ENCODE data around the gene TTC31. TPM values are rescaled to one million over a fixed set of nuclear protein-coding genes. Genes with fewer than 3 reads are reported as not detected.

Gene TTC31
- total RNA-seq, 2 donors from 2014 or later = 27.2 to 32.4 TPM

Other genes starting within 250 kb of the TTC31 start
- gene SLC4A5, start 139.7 kb upstream of the TTC31 start, total RNA-seq = 1 to 10 TPM; 2.2 to 4.4 TPM
- gene DCTN1, start 102.8 kb upstream of the TTC31 start, total RNA-seq = 100 to 1,000 TPM in 1 of 2 donors, 10 to 100 TPM in 1; 84.0 to 108 TPM
- gene C2orf81, start 61.5 kb upstream of the TTC31 start, total RNA-seq = 1 to 10 TPM; 2.3 to 9.7 TPM
- 100 to 1,000 TPM in 1 of 2 donors, 10 to 100 TPM in 1; 85.8 to 194 TPM for gene WDR54, start 61.4 kb upstream of the TTC31 start, total RNA-seq
- 1 to 10 TPM; 1.2 to 3.1 TPM for gene RTKN, start 41.1 kb upstream of the TTC31 start, total RNA-seq
- 10 to 100 TPM; 27.8 to 37.9 TPM for gene INO80B, start 28.0 kb upstream of the TTC31 start, total RNA-seq
- 10 to 100 TPM; 34.1 to 48.5 TPM for gene WBP1, start 24.6 kb upstream of the TTC31 start, total RNA-seq
- gene MOGS, start 17.7 kb upstream of the TTC31 start, total RNA-seq = 10 to 100 TPM; 68.3 to 70.9 TPM
- gene MRPL53, start 10.4 kb upstream of the TTC31 start, total RNA-seq = 10 to 100 TPM; 83.8 to 91.2 TPM
- 10 to 100 TPM; 25.4 to 26.3 TPM for gene CCDC142, start 83 bp upstream of the TTC31 start, total RNA-seq
- 1 to 10 TPM in 1 of 2 donors, under 1 TPM in 1; 0.39 to 1.3 TPM for gene LBX2, start 16.5 kb downstream of the TTC31 start, total RNA-seq
- gene PCGF1, start 24.6 kb downstream of the TTC31 start, total RNA-seq = 10 to 100 TPM; 22.0 to 32.8 TPM
- 1 to 10 TPM in 1 of 2 donors, under 1 TPM in 1; 0.39 to 1.4 TPM for gene TLX2, start 31.4 kb downstream of the TTC31 start, total RNA-seq
- gene DQX1, start 43.1 kb downstream of the TTC31 start, total RNA-seq = under 1 TPM; 0.74 to 0.76 TPM
- 100 to 1,000 TPM in 1 of 2 donors, 10 to 100 TPM in 1; 72.2 to 116 TPM for gene AUP1, start 46.6 kb downstream of the TTC31 start, total RNA-seq
- 10 to 100 TPM; 75.6 to 81.2 TPM for gene HTRA2, start 46.9 kb downstream of the TTC31 start, total RNA-seq
- gene LOXL3, start 70.9 kb downstream of the TTC31 start, total RNA-seq = 1 to 10 TPM; 2.0 to 4.4 TPM
- gene DOK1, start 71.6 kb downstream of the TTC31 start, total RNA-seq = 10 to 100 TPM; 23.7 to 32.4 TPM
- not detected for gene M1AP, start 165.2 kb downstream of the TTC31 start, total RNA-seq
- 1 to 10 TPM; 6.5 to 7.3 TPM for gene SEMA4F, start 171.2 kb downstream of the TTC31 start, total RNA-seq